CD4-positive, alpha-beta T cell treated with Interleukin-12 subunit alpha and Interleukin-12 subunit beta, for 1 hour (primary cell): Measurements from ENCODE around the gene PPP1R17.
A peak's percentile ranks its signal among the peaks of the same experiment; 100 is the strongest.

Experiments
- DNase-seq: peaks from one replicate; pipeline ENCODE4 v3.0.0-alpha.2; 2020

The PPP1R17 gene

GRCh38 chr7:31687024-31687748, at the start of gene PPP1R17:
Gene PPP1R17, plus strand, starts transcription at chr7:31687215. Its CDS starts 5,227 bp downstream, at chr7:31692442.
- DNase-seq, result no peak

GRCh38 chr7:31640381-31640780, 46.6 kb upstream of the PPP1R17 start:
- no peak for DNase-seq

- DNase-seq, result no peak
Measured at GRCh38 chr7:31642681-31643115, 44.3 kb upstream of the PPP1R17 start.

GRCh38 chr7:31646942-31647341, 40.1 kb upstream of the PPP1R17 start:
- no peak for DNase-seq

- no peak for DNase-seq
Measured at GRCh38 chr7:31647511-31647910, 39.5 kb upstream of the PPP1R17 start.

- no peak for DNase-seq
Measured at GRCh38 chr7:31648288-31648687, 38.7 kb upstream of the PPP1R17 start.

- no peak for DNase-seq
Measured at GRCh38 chr7:31648880-31649279, 38.1 kb upstream of the PPP1R17 start.

GRCh38 chr7:31651234-31652062, 35.6 kb upstream of the PPP1R17 start:
- no peak for DNase-seq

- no peak for DNase-seq
Measured at GRCh38 chr7:31652063-31652326, 35.0 kb upstream of the PPP1R17 start.

GRCh38 chr7:31663072-31663471, 23.9 kb upstream of the PPP1R17 start:
- DNase-seq, result no peak

GRCh38 chr7:31664890-31665289, 22.1 kb upstream of the PPP1R17 start:
- DNase-seq, result no peak

- no peak for DNase-seq
Measured at GRCh38 chr7:31665546-31665945, 21.5 kb upstream of the PPP1R17 start.

GRCh38 chr7:31669461-31669860, 17.6 kb upstream of the PPP1R17 start:
- DNase-seq, result no peak

GRCh38 chr7:31679574-31680305, 7.3 kb upstream of the PPP1R17 start:
- DNase-seq, result no peak

GRCh38 chr7:31683445-31684225, 3.4 kb upstream of the PPP1R17 start:
- DNase-seq, result no peak

- peak; percentile 2 for DNase-seq
Measured at GRCh38 chr7:31688372-31688771, 1.4 kb downstream of the PPP1R17 start.

GRCh38 chr7:31688996-31689395, 2.0 kb downstream of the PPP1R17 start:
- no peak for DNase-seq

- DNase-seq, result no peak
Measured at GRCh38 chr7:31690935-31691334, 3.9 kb downstream of the PPP1R17 start.

GRCh38 chr7:31692451-31692850, 5.4 kb downstream of the PPP1R17 start:
- DNase-seq, result no peak

- DNase-seq, result no peak
Measured at GRCh38 chr7:31692871-31693270, 5.9 kb downstream of the PPP1R17 start.

- no peak for DNase-seq
Measured at GRCh38 chr7:31695859-31696614, 9.0 kb downstream of the PPP1R17 start.

- DNase-seq, result no peak
Measured at GRCh38 chr7:31699050-31699449, 12.0 kb downstream of the PPP1R17 start.
